WTC11 (cell line): Measurements from ENCODE around the gene PCDHGC5. TPM values are rescaled to one million over a fixed set of nuclear protein-coding genes. Genes with fewer than 3 reads are reported as not detected.

ENCODE experiments used
- ERG ChIP-seq: fragments of 250-450 bp; sonication (Bioruptor Pico); IDR thresholded peaks from 2 replicates; pipeline ENCODE4 v1.8.0; 2021; ENCODE audit warnings: mild to moderate bottlenecking
- ESRRA ChIP-seq: sonication (generic); formaldehyde crosslinking; IDR thresholded peaks from 2 replicates; pipeline ENCODE4 v1.8.1; 2022; ENCODE audit warnings: mild to moderate bottlenecking, missing genetic modification reagents, borderline replicate concordance
- FOXJ3 ChIP-seq: sonication (generic); formaldehyde crosslinking; IDR thresholded peaks from 2 replicates; pipeline ENCODE4 v1.9.0; 2021; ENCODE audit warnings: missing genetic modification reagents, mild to moderate bottlenecking, borderline replicate concordance
- FOXK1 ChIP-seq: sonication (generic); formaldehyde crosslinking; IDR thresholded peaks from 2 replicates; pipeline ENCODE4 v1.8.0; 2022; ENCODE audit warnings: mild to moderate bottlenecking, moderate library complexity, missing genetic modification reagents
- GABPB1 ChIP-seq: sonication (generic); formaldehyde crosslinking; IDR thresholded peaks from 2 replicates; pipeline ENCODE4 v1.8.1; 2023; ENCODE audit warnings: mild to moderate bottlenecking, missing genetic modification reagents
- GRHL2 ChIP-seq: fragments of 250-450 bp; sonication (Bioruptor Pico); IDR thresholded peaks from 2 replicates; pipeline ENCODE4 v1.8.0; 2022; ENCODE audit warnings: mild to moderate bottlenecking, moderate library complexity; ENCODE audit not compliant: insufficient replicate concordance, severe bottlenecking
- GTF2I ChIP-seq: fragments of 250-450 bp; sonication (Bioruptor Pico); conservative IDR thresholded peaks from 2 replicates; pipeline ENCODE4 v1.4.0; 2021; ENCODE audit warnings: mild to moderate bottlenecking
- HMGXB4 ChIP-seq: sonication (generic); formaldehyde crosslinking; IDR thresholded peaks from 2 replicates; pipeline ENCODE4 v1.8.1; 2023; ENCODE audit warnings: mild to moderate bottlenecking, moderate library complexity, missing genetic modification reagents
- IRF2 ChIP-seq: sonication (generic); formaldehyde crosslinking; IDR thresholded peaks from 2 replicates; pipeline ENCODE4 v1.8.0; 2022; ENCODE audit warnings: low read depth, missing genetic modification reagents, borderline replicate concordance
- JUN ChIP-seq: sonication (generic); formaldehyde crosslinking; IDR thresholded peaks from 2 replicates; pipeline ENCODE4 v1.8.0; 2023; ENCODE audit warnings: mild to moderate bottlenecking, missing genetic modification reagents
- NFYB ChIP-seq: sonication (generic); formaldehyde crosslinking; conservative IDR thresholded peaks from 2 replicates; pipeline ENCODE4 v1.8.0; 2022; ENCODE audit warnings: low read depth, missing genetic modification reagents
- SMAD4 ChIP-seq: sonication (generic); formaldehyde crosslinking; IDR thresholded peaks from 2 replicates; pipeline ENCODE4 v1.8.0; 2022; ENCODE audit warnings: mild to moderate bottlenecking, missing genetic modification reagents
- SOX15 ChIP-seq: fragments of 250-450 bp; sonication (Bioruptor Pico); IDR thresholded peaks from 2 replicates; pipeline ENCODE4 v1.9.0; 2021; ENCODE audit warnings: mild to moderate bottlenecking
- SP1 ChIP-seq: sonication (generic); formaldehyde crosslinking; conservative IDR thresholded peaks from 2 replicates; pipeline ENCODE4 v1.8.1; 2022; ENCODE audit warnings: missing genetic modification reagents
- ZNF138 ChIP-seq: sonication (generic); formaldehyde crosslinking; conservative IDR thresholded peaks from 2 replicates; pipeline ENCODE4 v1.8.1; 2022; ENCODE audit warnings: mild to moderate bottlenecking, moderate library complexity, missing genetic modification reagents
- ZNF281 ChIP-seq: sonication (generic); formaldehyde crosslinking; IDR thresholded peaks from 2 replicates; pipeline ENCODE4 v1.8.0; 2023; ENCODE audit warnings: mild to moderate bottlenecking, missing genetic modification reagents
- ZNF317 ChIP-seq: sonication (generic); formaldehyde crosslinking; IDR thresholded peaks from 2 replicates; pipeline ENCODE4 v1.8.1; 2023; ENCODE audit warnings: low read depth, mild to moderate bottlenecking, moderate library complexity, missing genetic modification reagents, borderline replicate concordance
- ZNF396 ChIP-seq: fragments of 250-450 bp; sonication (Bioruptor Pico); IDR thresholded peaks from 2 replicates; pipeline ENCODE4 v1.8.0; 2021; ENCODE audit warnings: mild to moderate bottlenecking, moderate library complexity, borderline replicate concordance
- ZNF423 ChIP-seq: fragments of 250-450 bp; sonication (Bioruptor Pico); IDR thresholded peaks from 2 replicates; pipeline ENCODE4 v2.1.2; 2022; ENCODE audit warnings: mild to moderate bottlenecking, moderate library complexity
- ZNF671 ChIP-seq: fragments of 250-450 bp; sonication (Bioruptor Pico); IDR thresholded peaks from 2 replicates; pipeline ENCODE4 v1.8.0; 2021; ENCODE audit warnings: mild to moderate bottlenecking
- total RNA-seq: library from RNA; stranded (reverse); gene quantifications from 3 replicates; pipeline ENCODE4 v1.2.3, GENCODE V29; 2021
- TF ChIP-seq, protein P1 (sequence below): sonication (generic); formaldehyde crosslinking; IDR thresholded peaks from 2 replicates; pipeline ENCODE4 v1.8.1; 2023; ENCODE audit warnings: mild to moderate bottlenecking, missing genetic modification reagents
- TF ChIP-seq, protein P2 (sequence below): sonication (generic); formaldehyde crosslinking; IDR thresholded peaks from 2 replicates; pipeline ENCODE4 v1.8.1; 2022; ENCODE audit warnings: missing genetic modification reagents, borderline replicate concordance
- TF ChIP-seq, protein P3 (sequence below): sonication (generic); formaldehyde crosslinking; IDR thresholded peaks from 2 replicates; pipeline ENCODE4 v1.8.1; 2023; ENCODE audit warnings: mild to moderate bottlenecking, missing genetic modification reagents, moderate library complexity
- TF ChIP-seq, protein P4 (sequence below): sonication (generic); formaldehyde crosslinking; IDR thresholded peaks from 2 replicates; pipeline ENCODE4 v1.8.1; 2022; ENCODE audit warnings: low read depth, missing genetic modification reagents, borderline replicate concordance

Gene PCDHGC5
- total RNA-seq, 1 experiment from 2014 or later = 1.5 TPM

DNA sequence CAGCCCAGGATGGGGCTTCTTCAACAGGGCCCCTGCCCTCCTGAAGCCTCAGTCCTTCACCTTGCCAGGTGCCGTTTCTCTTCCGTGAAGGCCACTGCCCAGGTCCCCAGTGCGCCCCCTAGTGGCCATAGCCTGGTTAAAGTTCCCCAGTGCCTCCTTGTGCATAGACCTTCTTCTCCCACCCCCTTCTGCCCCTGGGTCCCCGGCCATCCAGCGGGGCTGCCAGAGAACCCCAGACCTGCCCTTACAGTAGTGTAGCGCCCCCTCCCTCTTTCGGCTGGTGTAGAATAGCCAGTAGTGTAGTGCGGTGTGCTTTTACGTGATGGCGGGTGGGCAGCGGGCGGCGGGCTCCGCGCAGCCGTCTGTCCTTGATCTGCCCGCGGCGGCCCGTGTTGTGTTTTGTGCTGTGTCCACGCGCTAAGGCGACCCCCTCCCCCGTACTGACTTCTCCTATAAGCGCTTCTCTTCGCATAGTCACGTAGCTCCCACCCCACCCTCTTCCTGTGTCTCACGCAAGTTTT, 23.6 kb downstream of the PCDHGC5 start (continued):
- TF ChIP-seq ESRRA (no peak), ZNF138 (CRISPR knock-in tag) (peak; percentile 64; the same call in 1 of the 2 replicates), FOXK1 (CRISPR knock-in tag) (peak; percentile 30), ZNF423 (CRISPR knock-in tag) (no peak), SMAD4 (CRISPR knock-in tag) (no peak), IRF2 (CRISPR knock-in tag) (no peak), GABPB1 (no peak), HMGXB4 (CRISPR knock-in tag) (peak; percentile 85; the same call in 1 of the 2 replicates), SOX15 (CRISPR knock-in tag) (no peak), ZNF396 (no peak), NFYB (CRISPR knock-in tag) (no peak), ERG (CRISPR knock-in tag) (no peak), ZNF317 (CRISPR knock-in tag) (no peak), GTF2I (CRISPR knock-in tag) (no peak), JUN (CRISPR knock-in tag) (no peak), GRHL2 (CRISPR knock-in tag) (no peak), ZNF281 (CRISPR knock-in tag) (no peak), ZNF671 (CRISPR knock-in tag) (no peak), SP1 (CRISPR knock-in tag) (peak; percentile 47), FOXJ3 (CRISPR knock-in tag) (no peak)
- TF ChIP-seq, protein P1, sequence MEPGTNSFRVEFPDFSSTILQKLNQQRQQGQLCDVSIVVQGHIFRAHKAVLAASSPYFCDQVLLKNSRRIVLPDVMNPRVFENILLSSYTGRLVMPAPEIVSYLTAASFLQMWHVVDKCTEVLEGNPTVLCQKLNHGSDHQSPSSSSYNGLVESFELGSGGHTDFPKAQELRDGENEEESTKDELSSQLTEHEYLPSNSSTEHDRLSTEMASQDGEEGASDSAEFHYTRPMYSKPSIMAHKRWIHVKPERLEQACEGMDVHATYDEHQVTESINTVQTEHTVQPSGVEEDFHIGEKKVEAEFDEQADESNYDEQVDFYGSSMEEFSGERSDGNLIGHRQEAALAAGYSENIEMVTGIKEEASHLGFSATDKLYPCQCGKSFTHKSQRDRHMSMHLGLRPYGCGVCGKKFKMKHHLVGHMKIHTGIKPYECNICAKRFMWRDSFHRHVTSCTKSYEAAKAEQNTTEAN (CRISPR knock-in tag) = no peak
- TF ChIP-seq, protein P2, sequence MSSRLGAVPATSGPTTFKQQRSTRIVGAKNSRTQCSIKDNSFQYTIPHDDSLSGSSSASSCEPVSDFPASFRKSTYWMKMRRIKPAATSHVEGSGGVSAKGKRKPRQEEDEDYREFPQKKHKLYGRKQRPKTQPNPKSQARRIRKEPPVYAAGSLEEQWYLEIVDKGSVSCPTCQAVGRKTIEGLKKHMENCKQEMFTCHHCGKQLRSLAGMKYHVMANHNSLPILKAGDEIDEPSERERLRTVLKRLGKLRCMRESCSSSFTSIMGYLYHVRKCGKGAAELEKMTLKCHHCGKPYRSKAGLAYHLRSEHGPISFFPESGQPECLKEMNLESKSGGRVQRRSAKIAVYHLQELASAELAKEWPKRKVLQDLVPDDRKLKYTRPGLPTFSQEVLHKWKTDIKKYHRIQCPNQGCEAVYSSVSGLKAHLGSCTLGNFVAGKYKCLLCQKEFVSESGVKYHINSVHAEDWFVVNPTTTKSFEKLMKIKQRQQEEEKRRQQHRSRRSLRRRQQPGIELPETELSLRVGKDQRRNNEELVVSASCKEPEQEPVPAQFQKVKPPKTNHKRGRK (CRISPR knock-in tag) = no peak
- TF ChIP-seq, protein P3, sequence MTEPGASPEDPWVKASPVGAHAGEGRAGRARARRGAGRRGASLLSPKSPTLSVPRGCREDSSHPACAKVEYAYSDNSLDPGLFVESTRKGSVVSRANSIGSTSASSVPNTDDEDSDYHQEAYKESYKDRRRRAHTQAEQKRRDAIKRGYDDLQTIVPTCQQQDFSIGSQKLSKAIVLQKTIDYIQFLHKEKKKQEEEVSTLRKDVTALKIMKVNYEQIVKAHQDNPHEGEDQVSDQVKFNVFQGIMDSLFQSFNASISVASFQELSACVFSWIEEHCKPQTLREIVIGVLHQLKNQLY (CRISPR knock-in tag) = no peak
- TF ChIP-seq, protein P4, sequence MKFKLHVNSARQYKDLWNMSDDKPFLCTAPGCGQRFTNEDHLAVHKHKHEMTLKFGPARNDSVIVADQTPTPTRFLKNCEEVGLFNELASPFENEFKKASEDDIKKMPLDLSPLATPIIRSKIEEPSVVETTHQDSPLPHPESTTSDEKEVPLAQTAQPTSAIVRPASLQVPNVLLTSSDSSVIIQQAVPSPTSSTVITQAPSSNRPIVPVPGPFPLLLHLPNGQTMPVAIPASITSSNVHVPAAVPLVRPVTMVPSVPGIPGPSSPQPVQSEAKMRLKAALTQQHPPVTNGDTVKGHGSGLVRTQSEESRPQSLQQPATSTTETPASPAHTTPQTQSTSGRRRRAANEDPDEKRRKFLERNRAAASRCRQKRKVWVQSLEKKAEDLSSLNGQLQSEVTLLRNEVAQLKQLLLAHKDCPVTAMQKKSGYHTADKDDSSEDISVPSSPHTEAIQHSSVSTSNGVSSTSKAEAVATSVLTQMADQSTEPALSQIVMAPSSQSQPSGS (CRISPR knock-in tag) = no peak
- TF ChIP-seq, all 79 proteins: peak for 14
